HL-60 (cell line): ENCODE data around the gene CHMP4A.

Experiments
- DNase-seq, 2 experiments: peaks; one replicate each; pipeline ENCODE4 v3.0.0-alpha.2; 2010 to 2020; ENCODE audit warnings: low read depth in 1 of 2, low spot score in 1 of 2
- H3K27ac ChIP-seq: fragments of 250-450 bp; sonication (Bioruptor Pico); replicated peaks from 2 replicates; pipeline ENCODE4 v1.5.1; 2020; ENCODE audit warnings: mild to moderate bottlenecking, moderate library complexity
- H3K27me3 ChIP-seq: fragments of 250-450 bp; sonication (Bioruptor Pico); 2 replicates; pipeline ENCODE4 v1.5.1; 2021; ENCODE audit warnings: mild to moderate bottlenecking, moderate library complexity; ENCODE audit not compliant: insufficient read depth, poor library complexity, severe bottlenecking
- H3K4me3 ChIP-seq: replicated peaks from 2 replicates; pipeline ENCODE4 v1.5.1; 2011; ENCODE audit warnings: mild to moderate bottlenecking, control low read depth, low read length; ENCODE audit not compliant: insufficient read depth
- GABPA ChIP-seq: IDR thresholded peaks from 2 replicates; pipeline ENCODE4 v1.6.1; 2012; ENCODE audit warnings: low read depth
- POLR2AphosphoS5 ChIP-seq: IDR thresholded peaks from 2 replicates; pipeline ENCODE4 v1.6.1; 2012; ENCODE audit warnings: low read depth
- SPI1 ChIP-seq: IDR thresholded peaks from 2 replicates; pipeline ENCODE4 v1.6.1; 2012; ENCODE audit warnings: low read depth, mild to moderate bottlenecking, borderline replicate concordance
- TF ChIP-seq, protein P1 (sequence below): IDR thresholded peaks from 2 replicates; pipeline ENCODE4 v1.6.1; 2012; ENCODE audit warnings: low read depth; ENCODE audit not compliant: insufficient replicate concordance
- TF ChIP-seq, protein P2 (sequence below): IDR thresholded peaks from one replicate; pipeline ENCODE4 v1.5.1; 2011; ENCODE audit warnings: low read length, control low read depth, inconsistent platforms; ENCODE audit not compliant: insufficient read depth

The CHMP4A gene

DNA sequence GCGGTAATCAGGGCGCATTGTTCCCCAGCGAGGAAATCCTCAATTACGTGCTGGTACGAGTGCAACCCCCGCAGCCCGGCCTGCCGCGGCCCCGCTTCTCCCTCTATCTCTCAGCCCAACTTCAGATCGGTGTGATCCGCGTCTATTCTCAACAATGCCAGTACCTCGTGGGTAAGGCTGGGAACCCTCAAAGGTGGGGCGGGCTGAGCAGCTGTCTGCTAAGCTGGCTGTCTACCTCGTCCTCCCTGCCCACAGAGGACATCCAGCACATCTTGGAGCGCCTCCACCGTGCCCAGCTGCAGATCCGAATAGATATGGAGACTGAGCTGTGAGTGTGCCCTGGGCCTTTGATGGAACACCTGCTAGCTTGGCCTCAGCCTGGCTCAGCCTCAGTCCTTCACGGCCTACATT lies 40.4 kb downstream of the CHMP4A start:
- no peak for DNase-seq
- Histone ChIP-seq H3K27me3 (no peaks in the 10 kb centered on the region), H3K4me3 (no peak overlapping the region), H3K27ac (no peak overlapping the region)
- TF ChIP-seq, protein P1, sequence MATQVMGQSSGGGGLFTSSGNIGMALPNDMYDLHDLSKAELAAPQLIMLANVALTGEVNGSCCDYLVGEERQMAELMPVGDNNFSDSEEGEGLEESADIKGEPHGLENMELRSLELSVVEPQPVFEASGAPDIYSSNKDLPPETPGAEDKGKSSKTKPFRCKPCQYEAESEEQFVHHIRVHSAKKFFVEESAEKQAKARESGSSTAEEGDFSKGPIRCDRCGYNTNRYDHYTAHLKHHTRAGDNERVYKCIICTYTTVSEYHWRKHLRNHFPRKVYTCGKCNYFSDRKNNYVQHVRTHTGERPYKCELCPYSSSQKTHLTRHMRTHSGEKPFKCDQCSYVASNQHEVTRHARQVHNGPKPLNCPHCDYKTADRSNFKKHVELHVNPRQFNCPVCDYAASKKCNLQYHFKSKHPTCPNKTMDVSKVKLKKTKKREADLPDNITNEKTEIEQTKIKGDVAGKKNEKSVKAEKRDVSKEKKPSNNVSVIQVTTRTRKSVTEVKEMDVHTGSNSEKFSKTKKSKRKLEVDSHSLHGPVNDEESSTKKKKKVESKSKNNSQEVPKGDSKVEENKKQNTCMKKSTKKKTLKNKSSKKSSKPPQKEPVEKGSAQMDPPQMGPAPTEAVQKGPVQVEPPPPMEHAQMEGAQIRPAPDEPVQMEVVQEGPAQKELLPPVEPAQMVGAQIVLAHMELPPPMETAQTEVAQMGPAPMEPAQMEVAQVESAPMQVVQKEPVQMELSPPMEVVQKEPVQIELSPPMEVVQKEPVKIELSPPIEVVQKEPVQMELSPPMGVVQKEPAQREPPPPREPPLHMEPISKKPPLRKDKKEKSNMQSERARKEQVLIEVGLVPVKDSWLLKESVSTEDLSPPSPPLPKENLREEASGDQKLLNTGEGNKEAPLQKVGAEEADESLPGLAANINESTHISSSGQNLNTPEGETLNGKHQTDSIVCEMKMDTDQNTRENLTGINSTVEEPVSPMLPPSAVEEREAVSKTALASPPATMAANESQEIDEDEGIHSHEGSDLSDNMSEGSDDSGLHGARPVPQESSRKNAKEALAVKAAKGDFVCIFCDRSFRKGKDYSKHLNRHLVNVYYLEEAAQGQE = no peak
- TF ChIP-seq, protein P2, sequence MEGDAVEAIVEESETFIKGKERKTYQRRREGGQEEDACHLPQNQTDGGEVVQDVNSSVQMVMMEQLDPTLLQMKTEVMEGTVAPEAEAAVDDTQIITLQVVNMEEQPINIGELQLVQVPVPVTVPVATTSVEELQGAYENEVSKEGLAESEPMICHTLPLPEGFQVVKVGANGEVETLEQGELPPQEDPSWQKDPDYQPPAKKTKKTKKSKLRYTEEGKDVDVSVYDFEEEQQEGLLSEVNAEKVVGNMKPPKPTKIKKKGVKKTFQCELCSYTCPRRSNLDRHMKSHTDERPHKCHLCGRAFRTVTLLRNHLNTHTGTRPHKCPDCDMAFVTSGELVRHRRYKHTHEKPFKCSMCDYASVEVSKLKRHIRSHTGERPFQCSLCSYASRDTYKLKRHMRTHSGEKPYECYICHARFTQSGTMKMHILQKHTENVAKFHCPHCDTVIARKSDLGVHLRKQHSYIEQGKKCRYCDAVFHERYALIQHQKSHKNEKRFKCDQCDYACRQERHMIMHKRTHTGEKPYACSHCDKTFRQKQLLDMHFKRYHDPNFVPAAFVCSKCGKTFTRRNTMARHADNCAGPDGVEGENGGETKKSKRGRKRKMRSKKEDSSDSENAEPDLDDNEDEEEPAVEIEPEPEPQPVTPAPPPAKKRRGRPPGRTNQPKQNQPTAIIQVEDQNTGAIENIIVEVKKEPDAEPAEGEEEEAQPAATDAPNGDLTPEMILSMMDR = no peak
- no peak for TF ChIP-seq SPI1
- no peak for TF ChIP-seq POLR2AphosphoS5
- TF ChIP-seq GABPA = no peak

DNA sequence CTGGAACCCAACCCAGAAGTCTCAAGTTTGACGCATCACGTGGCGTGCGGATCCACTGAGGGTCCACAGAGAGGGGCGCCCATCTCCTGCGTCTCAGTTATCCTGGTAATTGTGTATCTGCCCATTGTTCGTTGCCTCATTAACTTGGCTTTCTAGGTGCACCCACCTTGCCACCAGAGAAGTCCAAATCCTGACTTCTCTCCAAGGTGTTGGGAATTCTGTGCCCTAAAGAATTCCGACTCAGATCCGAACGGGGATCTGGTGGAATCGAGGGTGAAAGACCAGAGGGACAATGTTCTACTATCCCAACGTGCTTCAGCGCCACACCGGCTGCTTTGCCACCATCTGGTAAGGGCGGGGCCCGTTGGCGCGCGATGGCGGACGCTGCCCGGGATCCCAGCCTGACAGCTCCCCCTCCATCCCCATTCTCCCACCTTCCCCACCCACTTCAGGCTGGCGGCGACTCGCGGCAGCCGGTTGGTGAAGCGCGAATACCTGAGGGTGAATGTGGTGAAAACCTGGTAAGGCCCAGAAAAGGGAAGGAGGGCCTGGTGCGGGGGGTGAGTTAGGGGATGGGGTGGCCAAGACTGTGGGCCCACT lies 40.9 kb downstream of the CHMP4A start:
- no peaks in the 10 kb centered on the region for H3K27me3 ChIP-seq
- TF ChIP-seq, protein P2 = no peak
- TF ChIP-seq POLR2AphosphoS5 = no peak
- TF ChIP-seq GABPA = no peak
- TF ChIP-seq SPI1 = no peak
- TF ChIP-seq, protein P1 = no peak
- no peak overlapping the region for H3K27ac ChIP-seq
- no peak overlapping the region for H3K4me3 ChIP-seq
- DNase-seq = no peak

DNA sequence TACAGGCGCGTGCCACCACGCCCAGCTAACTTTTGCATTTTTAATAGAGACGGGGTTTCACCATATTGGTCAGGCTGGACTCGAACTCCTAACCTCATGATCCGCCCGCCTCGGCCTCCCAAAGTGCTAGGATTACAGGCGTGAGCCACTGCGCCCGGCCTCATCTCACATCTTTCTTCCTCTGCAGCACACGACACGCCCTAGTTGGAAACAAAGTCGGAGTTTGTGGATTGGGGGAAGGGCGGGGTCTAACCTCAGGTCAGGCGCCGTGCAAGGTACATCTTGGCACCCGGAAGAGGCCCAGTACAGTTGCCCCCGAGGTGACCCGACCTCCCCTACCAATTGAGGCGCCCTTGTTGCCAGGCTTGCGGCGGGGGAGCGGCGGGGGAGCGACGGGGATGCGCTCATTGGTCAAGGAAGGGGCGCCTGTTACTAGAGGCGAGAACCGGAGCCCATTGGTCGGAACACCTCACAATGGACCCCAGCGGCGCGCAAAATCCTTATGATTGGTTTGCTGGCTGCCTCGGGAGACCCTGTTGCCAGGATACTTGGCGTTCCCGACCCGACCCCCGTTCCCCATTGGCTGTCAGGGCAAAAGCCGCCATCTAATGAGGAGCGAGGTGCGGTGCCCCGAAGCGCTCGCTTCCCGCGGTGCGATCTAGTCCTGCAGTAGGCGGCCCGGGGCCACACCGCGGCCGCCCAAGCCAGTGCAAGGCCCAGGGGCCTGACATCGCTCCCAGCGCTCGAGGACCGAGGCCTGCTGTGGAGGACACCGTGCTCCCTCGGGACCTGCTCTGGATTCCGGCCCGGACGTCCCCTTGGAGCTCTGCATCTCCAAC lies 41.6 kb downstream of the CHMP4A start, which contains the start of gene REC8:
Gene REC8 (plus strand): TSS at position 659 of the 839 bp plus-strand sequence. CDS start 473 bp downstream, outside the sequence.
- H3K4me3 ChIP-seq = no peak within 1 kb of the TSS
- TF ChIP-seq, protein P1 = no peak
- H3K27ac ChIP-seq = no peak within 1 kb of the TSS
- no peak for DNase-seq
- H3K27me3 ChIP-seq = no peaks in the 10 kb centered on the region
